DOHH2 (cell line): ENCODE data around the gene ZMAT5.

Source experiments
- H3F3A ChIP-seq: fragments of 200-600 bp; sonication (generic), shearing (Covaris generic); 2 replicates; pipeline ENCODE4 v1.6.0; 2016; ENCODE audit warnings: antibody characterized with exemption, mild to moderate bottlenecking; ENCODE audit not compliant: control insufficient read depth, insufficient read depth
- H3K27ac ChIP-seq: fragments of 200-600 bp; sonication (generic); 2 replicates; pipeline ENCODE4 v1.5.1; 2014; ENCODE audit warnings: low read depth, mild to moderate bottlenecking, low read length, moderate library complexity
- H3K27me3 ChIP-seq: fragments of 200-600 bp; sonication (generic); 2 replicates; pipeline ENCODE4 v1.6.1; 2014; ENCODE audit warnings: mild to moderate bottlenecking, low read length, mixed read lengths; ENCODE audit not compliant: control insufficient read depth
- H3K36me3 ChIP-seq: fragments of 200-600 bp; sonication (generic); 2 replicates; pipeline ENCODE4 v1.6.1; 2014; ENCODE audit warnings: mild to moderate bottlenecking, low read length, moderate library complexity, mixed read lengths; ENCODE audit not compliant: control insufficient read depth
- H3K4me1 ChIP-seq: fragments of 200-600 bp; sonication (generic); 2 replicates; pipeline ENCODE4 v1.6.1; 2014; ENCODE audit warnings: mild to moderate bottlenecking, low read length, mixed read lengths; ENCODE audit not compliant: control insufficient read depth
- H3K4me2 ChIP-seq: fragments of 200-600 bp; sonication (generic); 2 replicates; pipeline ENCODE4 v1.6.0; 2014; ENCODE audit warnings: mild to moderate bottlenecking, low read length, moderate library complexity
- H3K4me3 ChIP-seq: fragments of 200-600 bp; sonication (generic); 2 replicates; pipeline ENCODE4 v1.5.1; 2014; ENCODE audit warnings: mild to moderate bottlenecking, low read length, mixed read lengths
- H3K79me2 ChIP-seq: fragments of 200-600 bp; sonication (generic); 2 replicates; pipeline ENCODE4 v1.6.1; 2014; ENCODE audit warnings: mild to moderate bottlenecking, low read length, mixed read lengths; ENCODE audit not compliant: control insufficient read depth
- H3K9me2 ChIP-seq: fragments of 200-600 bp; sonication (generic); replicated peaks from 2 replicates; pipeline ENCODE4 v1.6.1; 2014; ENCODE audit warnings: mild to moderate bottlenecking, low read length, mixed read lengths; ENCODE audit not compliant: control insufficient read depth
- H3K9me3 ChIP-seq: fragments of 200-600 bp; sonication (generic); 2 replicates; pipeline ENCODE4 v1.6.1; 2014; ENCODE audit warnings: antibody characterized with exemption, low read length, mixed read lengths; ENCODE audit not compliant: control insufficient read depth, insufficient read depth
- H4K20me1 ChIP-seq: fragments of 200-600 bp; sonication (generic); 2 replicates; pipeline ENCODE4 v1.6.0; 2014; ENCODE audit warnings: low read depth, mild to moderate bottlenecking, antibody characterized with exemption, low read length, moderate library complexity; ENCODE audit not compliant: control insufficient read depth, insufficient read depth
- CTCF ChIP-seq: fragments of 200-600 bp; sonication (generic); IDR thresholded peaks from one replicate; pipeline ENCODE4 v1.5.1; 2014; ENCODE audit warnings: antibody characterized with exemption, mild to moderate bottlenecking, low read depth, low read length; ENCODE audit not compliant: poor library complexity, severe bottlenecking
- EZH2phosphoT487 ChIP-seq: fragments of 200-600 bp; sonication (generic); IDR thresholded peaks from 2 replicates; pipeline ENCODE4 v1.6.1; 2017; ENCODE audit warnings: borderline replicate concordance, mild to moderate bottlenecking, antibody characterized with exemption, low read length, moderate library complexity, mixed read lengths

Gene ZMAT5

GRCh38 chr22:29740216-29740615, 26.6 kb downstream of the ZMAT5 start:
- H3K79me2 ChIP-seq, result no peaks in the 10 kb centered on the region

GRCh38 chr22:29739346-29739875, 27.4 kb downstream of the ZMAT5 start:
- no peak overlapping the region for H3K4me3 ChIP-seq
- H3K4me1 ChIP-seq, result no peaks in the 10 kb centered on the region
- TF ChIP-seq EZH2phosphoT487 (no peak), CTCF (no peak)
- H4K20me1 ChIP-seq, result no peaks in the 10 kb centered on the region
- no peaks in the 10 kb centered on the region for H3K36me3 ChIP-seq
- H3K27me3 ChIP-seq, result no peaks in the 10 kb centered on the region
- no peak overlapping the region for H3K4me2 ChIP-seq
- H3K27ac ChIP-seq, result no peak overlapping the region
- H3K79me2 ChIP-seq, result no peaks in the 10 kb centered on the region
- no peaks in the 10 kb centered on the region for H3K9me3 ChIP-seq
- H3F3A ChIP-seq, result no peaks in the 10 kb centered on the region
- H3K9me2 ChIP-seq, result no peaks in the 10 kb centered on the region

More at GRCh38 chr22:29740216-29740615, 26.6 kb downstream of the ZMAT5 start:
- H3K4me1 ChIP-seq, result no peaks in the 10 kb centered on the region
- H3K9me3 ChIP-seq, result no peaks in the 10 kb centered on the region
- H3K27me3 ChIP-seq, result no peaks in the 10 kb centered on the region
- H3K27ac ChIP-seq, result no peak overlapping the region
- H3K36me3 ChIP-seq, result no peaks in the 10 kb centered on the region
- H3K4me2 ChIP-seq, result no peak overlapping the region
- no peaks in the 10 kb centered on the region for H3K9me2 ChIP-seq
- TF ChIP-seq EZH2phosphoT487 (no peak), CTCF (no peak)
- H3K4me3 ChIP-seq, result no peak overlapping the region
- H3F3A ChIP-seq, result no peaks in the 10 kb centered on the region
- no peaks in the 10 kb centered on the region for H4K20me1 ChIP-seq

- TF ChIP-seq CTCF (no peak), EZH2phosphoT487 (no peak)
- H3K9me3 ChIP-seq, result no peaks in the 10 kb centered on the region
- H3K27ac ChIP-seq, result no peak overlapping the region
- H3K36me3 ChIP-seq, result no peaks in the 10 kb centered on the region
- H3K27me3 ChIP-seq, result no peaks in the 10 kb centered on the region
- no peaks in the 10 kb centered on the region for H3K79me2 ChIP-seq
- H3F3A ChIP-seq, result no peaks in the 10 kb centered on the region
- H3K4me3 ChIP-seq, result no peak overlapping the region
- no peaks in the 10 kb centered on the region for H3K4me1 ChIP-seq
- H3K4me2 ChIP-seq, result no peak overlapping the region
- no peaks in the 10 kb centered on the region for H4K20me1 ChIP-seq
- H3K9me2 ChIP-seq, result no peaks in the 10 kb centered on the region
Measured at GRCh38 chr22:29738118-29738815, 28.5 kb downstream of the ZMAT5 start.
